ENCODE data around the gene GAST. TPM values are rescaled to one million over a fixed set of nuclear protein-coding genes. Genes with fewer than 3 reads are reported as not detected.
A peak's percentile ranks its signal among the peaks of the same experiment; 100 is the strongest.

GAST gene
- total and polyA plus RNA-seq, 2 of the 4 experiments (the other 2 are of a cell fraction) = not detected

DNA sequence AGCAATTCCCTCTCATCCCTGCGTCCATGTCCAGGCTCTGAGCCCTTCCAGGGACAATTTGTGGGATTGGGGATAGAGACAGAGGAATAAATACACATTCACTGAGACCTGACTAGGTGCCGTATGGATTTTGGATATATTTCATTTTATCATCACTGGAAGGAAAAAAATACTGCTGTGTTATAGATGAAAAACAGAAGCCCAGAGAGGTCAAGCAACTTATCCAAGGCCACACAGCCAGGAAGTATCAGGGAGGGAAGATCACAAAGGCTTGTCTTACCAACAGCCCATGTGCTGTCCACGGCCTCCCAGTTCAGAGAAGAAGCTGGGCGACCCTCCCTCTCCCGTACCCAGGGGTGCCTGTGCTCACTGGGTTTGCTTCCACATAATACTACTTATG is 28.4 kb downstream of the GAST start:
- TF ChIP-seq RFX5 (IDR thresholded peaks at IDR 0.05; ENCODE audit: low read depth, low read length) (no peak), CEBPB (IDR thresholded peaks at IDR 0.05; ENCODE audit: low read depth, low read length) (no peak), BHLHE40 (IDR thresholded peaks at IDR 0.05; ENCODE audit: low read depth, low read length) (no peak), SMC3 (IDR thresholded peaks at IDR 0.05; ENCODE audit: low read depth, low read length) (no peak), POLR2A (IDR thresholded peaks at IDR 0.05; ENCODE audit: low read depth, low read length) (no peak), NFE2L2 (IDR thresholded peaks at IDR 0.05; ENCODE audit: low read depth, low read length) (no peak), RCOR1 (IDR thresholded peaks at IDR 0.05; ENCODE audit: insufficient replicate concordance, low read length) (no peak), MAZ (IDR thresholded peaks at IDR 0.05; ENCODE audit: borderline replicate concordance, low read depth, low read length) (no peak), FOS (IDR thresholded peaks at IDR 0.05; ENCODE audit: low read depth, low read length) (no peak), MXI1 (IDR thresholded peaks at IDR 0.05; ENCODE audit: borderline replicate concordance, low read depth, low read length) (no peak), MAFK (IDR thresholded peaks at IDR 0.05; ENCODE audit: low read depth, low read length) (no peak), CHD1 (IDR thresholded peaks at IDR 0.05; ENCODE audit: low read depth, low read length) (no peak), RAD21 (IDR thresholded peaks at IDR 0.05; ENCODE audit: low read length) (no peak)
- TF ChIP-seq, protein P1, sequence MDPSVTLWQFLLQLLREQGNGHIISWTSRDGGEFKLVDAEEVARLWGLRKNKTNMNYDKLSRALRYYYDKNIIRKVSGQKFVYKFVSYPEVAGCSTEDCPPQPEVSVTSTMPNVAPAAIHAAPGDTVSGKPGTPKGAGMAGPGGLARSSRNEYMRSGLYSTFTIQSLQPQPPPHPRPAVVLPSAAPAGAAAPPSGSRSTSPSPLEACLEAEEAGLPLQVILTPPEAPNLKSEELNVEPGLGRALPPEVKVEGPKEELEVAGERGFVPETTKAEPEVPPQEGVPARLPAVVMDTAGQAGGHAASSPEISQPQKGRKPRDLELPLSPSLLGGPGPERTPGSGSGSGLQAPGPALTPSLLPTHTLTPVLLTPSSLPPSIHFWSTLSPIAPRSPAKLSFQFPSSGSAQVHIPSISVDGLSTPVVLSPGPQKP (IDR thresholded peaks at IDR 0.05; ENCODE audit: borderline replicate concordance, low read depth, low read length) = no peak
- TF ChIP-seq, protein P2, sequence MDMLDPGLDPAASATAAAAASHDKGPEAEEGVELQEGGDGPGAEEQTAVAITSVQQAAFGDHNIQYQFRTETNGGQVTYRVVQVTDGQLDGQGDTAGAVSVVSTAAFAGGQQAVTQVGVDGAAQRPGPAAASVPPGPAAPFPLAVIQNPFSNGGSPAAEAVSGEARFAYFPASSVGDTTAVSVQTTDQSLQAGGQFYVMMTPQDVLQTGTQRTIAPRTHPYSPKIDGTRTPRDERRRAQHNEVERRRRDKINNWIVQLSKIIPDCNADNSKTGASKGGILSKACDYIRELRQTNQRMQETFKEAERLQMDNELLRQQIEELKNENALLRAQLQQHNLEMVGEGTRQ (IDR thresholded peaks at IDR 0.05; ENCODE audit: low read depth, low read length) = no peak
- TF ChIP-seq, protein P3, sequence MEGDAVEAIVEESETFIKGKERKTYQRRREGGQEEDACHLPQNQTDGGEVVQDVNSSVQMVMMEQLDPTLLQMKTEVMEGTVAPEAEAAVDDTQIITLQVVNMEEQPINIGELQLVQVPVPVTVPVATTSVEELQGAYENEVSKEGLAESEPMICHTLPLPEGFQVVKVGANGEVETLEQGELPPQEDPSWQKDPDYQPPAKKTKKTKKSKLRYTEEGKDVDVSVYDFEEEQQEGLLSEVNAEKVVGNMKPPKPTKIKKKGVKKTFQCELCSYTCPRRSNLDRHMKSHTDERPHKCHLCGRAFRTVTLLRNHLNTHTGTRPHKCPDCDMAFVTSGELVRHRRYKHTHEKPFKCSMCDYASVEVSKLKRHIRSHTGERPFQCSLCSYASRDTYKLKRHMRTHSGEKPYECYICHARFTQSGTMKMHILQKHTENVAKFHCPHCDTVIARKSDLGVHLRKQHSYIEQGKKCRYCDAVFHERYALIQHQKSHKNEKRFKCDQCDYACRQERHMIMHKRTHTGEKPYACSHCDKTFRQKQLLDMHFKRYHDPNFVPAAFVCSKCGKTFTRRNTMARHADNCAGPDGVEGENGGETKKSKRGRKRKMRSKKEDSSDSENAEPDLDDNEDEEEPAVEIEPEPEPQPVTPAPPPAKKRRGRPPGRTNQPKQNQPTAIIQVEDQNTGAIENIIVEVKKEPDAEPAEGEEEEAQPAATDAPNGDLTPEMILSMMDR (conservative IDR thresholded peaks at IDR 0.05; ENCODE audit: low read depth, low read length) = no peak
- no peak overlapping the region for H4K91ac ChIP-seq (ENCODE audit: insufficient read depth, low read depth, low read length)
- no peak overlapping the region for H3K23ac ChIP-seq (ENCODE audit: low read depth, low read length)
- no peak overlapping the region for H3K4me2 ChIP-seq (ENCODE audit: low read depth, low read length)
- no peaks in the 10 kb centered on the region for H3K79me1 ChIP-seq (ENCODE audit: low read depth in 1 of 2, low read length in 2 of 2)
- H2BK5ac ChIP-seq (ENCODE audit: low read depth, low read length, poor library complexity, severe bottlenecking) = no peak overlapping the region
- H4K5ac ChIP-seq (ENCODE audit: low read depth, low read length) = no peak overlapping the region
- H3K9me1 ChIP-seq (ENCODE audit: insufficient read depth, low read length) = no peaks in the 10 kb centered on the region
- 100% methylated on average over 1 of the region's 5 CpGs; no CpG with 5 or more reads in 1 of the 2 experiments for WGBS, 2 experiments (ENCODE audit: extremely low coverage in 2 of 2, insufficient read length in 1 of 2)
- H3K18ac ChIP-seq (ENCODE audit: low read depth, low read length) = no peak overlapping the region
- no peak overlapping the region for H3K4ac ChIP-seq (ENCODE audit: low read depth, low read length)
- POLR2A ChIA-PET (ENCODE audit: unreplicated experiment) = interaction anchor here (0.6 kb wide), 1 partner anchor 190 kb away, joined by 4 read pairs; the partner anchor contains the start of gene ODAD4
- BruUV-seq (replicated peaks) = no TSS peak
- peaks cover 5% of the 10 kb centered on the region; the same call in 1 of the 2 replicates for H3K4me1 ChIP-seq (ENCODE audit: control insufficient read depth, insufficient read depth, low read length)
- no peak overlapping the region for H3K9ac ChIP-seq (ENCODE audit: low read depth, low read length)
- H2BK20ac ChIP-seq (ENCODE audit: low read depth, low read length) = no peak overlapping the region
- dilution Hi-C loops (cut with HindIII; ENCODE audit: low sequenced_read_pairs, unreplicated experiment) (no loop called here), intact Hi-C loops (cut with micrococcal nuclease) (no loop called here), in situ Hi-C loops (cut with MboI; ENCODE audit: low sequenced_read_pairs) (no loop called here)
- H2AK9ac ChIP-seq (replicated peaks; ENCODE audit: low read depth, low read length, poor library complexity) = no peak overlapping the region
- no peaks in the 10 kb centered on the region for H3K9me3 ChIP-seq (ENCODE audit: control insufficient read depth, insufficient read depth, low read length)
- H2AFZ ChIP-seq (replicated peaks; ENCODE audit: low read length, poor library complexity) = no peak overlapping the region
- CTCF ChIA-PET = no interaction called here
- H3K27ac ChIP-seq (ENCODE audit: insufficient read depth, low read length) = no peak overlapping the region
- H2BK15ac ChIP-seq (ENCODE audit: low read depth, low read length) = no peak overlapping the region
- ATAC-seq (ENCODE audit: low read depth) (no peak), DNase-seq (no peak)
- no peak overlapping the region for H3K4me3 ChIP-seq (ENCODE audit: insufficient read depth, low read depth, low read length)
- H2AK5ac ChIP-seq (ENCODE audit: low read depth, low read length) = peak overlapping the region; percentile 20; the same call in 1 of the 2 replicates
- no peak overlapping the region for H3K14ac ChIP-seq (replicated peaks; ENCODE audit: low read depth, low read length)
- no peaks in the 10 kb centered on the region for H4K20me1 ChIP-seq (ENCODE audit: insufficient read depth, low read length)
- peaks cover 17% of the 10 kb centered on the region for H3K27me3 ChIP-seq (ENCODE audit: control insufficient read depth, insufficient read depth, low read length)
- no peak overlapping the region for H4K8ac ChIP-seq (ENCODE audit: low read depth in 2 of 2, low read length in 2 of 2)
- no peaks in the 10 kb centered on the region for H3K36me3 ChIP-seq (ENCODE audit: control insufficient read depth, insufficient read depth, low read length)
- no peak overlapping the region for H2BK120ac ChIP-seq (ENCODE audit: low read depth, low read length)
- H3K56ac ChIP-seq (ENCODE audit: extremely low read depth, insufficient read depth, low read length) = no peak overlapping the region
